Activated CD8-positive, alpha-beta T cell treated with anti-CD3 and anti-CD28 coated beads, Interleukin-2, amount 10 ng/mL, durations not matched to agents 7 days and 5 days (primary cell): ENCODE results near the gene CACNB3. TPM values are rescaled to one million over a fixed set of nuclear protein-coding genes. Genes with fewer than 3 reads are reported as not detected.

Experiments
- ATAC-seq: fragments of 150-1000 bp; cut with Tn5 transposase; one replicate; pipeline ENCODE4 v1.10.0; 2021; ENCODE audit warnings: moderate library complexity
- CTCF ChIA-PET: fragments of 350-600 bp; sonication (Branson Sonifier 250); formaldehyde crosslinking; loops from one replicate; lab custom pipeline; 2021; ENCODE audit warnings: antibody characterized with exemption; lab: Charles Lee
- POLR2A ChIA-PET: fragments of 350-600 bp; sonication (Branson Sonifier 250); formaldehyde crosslinking; loops from one replicate; lab custom pipeline; 2021; ENCODE audit warnings: antibody characterized with exemption; lab: Charles Lee
- DNase-seq: peaks from one replicate; pipeline ENCODE4 v3.0.0-alpha.2; 2020
- H3K27ac Mint-ChIP-seq: one replicate; pipeline ENCODE4 v1.8.0; 2021; ENCODE audit warnings: mild to moderate bottlenecking, mixed read lengths
- H3K27me3 Mint-ChIP-seq: one replicate; pipeline ENCODE4 v1.8.0; 2021; ENCODE audit warnings: low read depth, mixed read lengths
- H3K36me3 Mint-ChIP-seq: one replicate; pipeline ENCODE4 v1.8.0; 2021; ENCODE audit warnings: low read depth, mixed read lengths
- H3K4me1 Mint-ChIP-seq: one replicate; pipeline ENCODE4 v1.8.0; 2021; ENCODE audit warnings: low read depth, mixed read lengths
- H3K4me3 Mint-ChIP-seq: one replicate; pipeline ENCODE4 v1.8.0; 2021; ENCODE audit warnings: mild to moderate bottlenecking, mixed read lengths
- H3K9me3 Mint-ChIP-seq: one replicate; pipeline ENCODE4 v1.8.0; 2022; ENCODE audit warnings: mixed read lengths; ENCODE audit not compliant: insufficient read depth
- total RNA-seq, 2 experiments: library from RNA; stranded (reverse); gene quantifications; one replicate each; pipeline ENCODE4 v1.2.3, GENCODE V29; 2021

CACNB3 gene
- total RNA-seq, 2 experiments from 2014 or later = 10.5 to 13.1 TPM

DNA sequence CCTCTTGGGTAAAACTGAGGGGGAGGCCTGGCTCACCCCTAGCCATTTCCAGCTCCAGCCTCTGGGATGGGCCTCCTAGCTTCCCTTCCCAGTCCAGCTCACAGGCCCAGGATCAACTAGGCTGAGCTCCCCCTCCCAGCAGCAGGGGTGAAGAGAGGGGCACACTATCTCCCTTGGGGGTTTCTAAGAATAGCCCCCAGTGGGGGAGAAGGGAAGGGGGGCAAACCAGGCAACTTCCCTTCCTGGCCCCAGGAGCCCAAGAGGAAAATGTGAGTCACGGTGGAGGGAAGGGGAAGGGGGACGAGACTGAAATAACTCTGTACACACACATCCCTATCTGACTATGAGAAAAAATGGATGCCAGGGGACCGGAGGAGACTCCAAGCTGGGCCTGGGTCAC is 38.4 kb upstream of the CACNB3 start:
- H3K4me3 Mint-ChIP-seq = no peak overlapping the region
- no peak for ATAC-seq
- H3K9me3 Mint-ChIP-seq = no peaks in the 10 kb centered on the region
- no peaks in the 10 kb centered on the region for H3K4me1 Mint-ChIP-seq
- ChIA-PET POLR2A (no interaction called here), CTCF (interaction anchor here (0.8 to 2.1 kb wide), 3 partner anchors 15 to 35 kb away, joined by 4 to 9 read pairs (median 4); no protein-coding TSS in a partner anchor)
- H3K27me3 Mint-ChIP-seq = peaks cover 10% of the 10 kb centered on the region
- H3K27ac Mint-ChIP-seq = no peak overlapping the region
- H3K36me3 Mint-ChIP-seq = no peaks in the 10 kb centered on the region
- no peak for DNase-seq

GRCh38 chr12:48780381-48781025 is 37.8 kb upstream of the CACNB3 start:
- Mint-ChIP-seq H3K4me3 (no peak overlapping the region), H3K27me3 (peaks cover 14% of the 10 kb centered on the region), H3K4me1 (no peaks in the 10 kb centered on the region), H3K9me3 (no peaks in the 10 kb centered on the region), H3K36me3 (no peaks in the 10 kb centered on the region), H3K27ac (no peak overlapping the region)
- CTCF ChIA-PET = interaction anchor here (0.9 to 2.1 kb wide), 3 partner anchors 15 to 34 kb away, joined by 4 to 9 read pairs (median 4); no protein-coding TSS in a partner anchor
- ATAC-seq = no peak
- DNase-seq = no peak
- POLR2A ChIA-PET = no interaction called here

DNA sequence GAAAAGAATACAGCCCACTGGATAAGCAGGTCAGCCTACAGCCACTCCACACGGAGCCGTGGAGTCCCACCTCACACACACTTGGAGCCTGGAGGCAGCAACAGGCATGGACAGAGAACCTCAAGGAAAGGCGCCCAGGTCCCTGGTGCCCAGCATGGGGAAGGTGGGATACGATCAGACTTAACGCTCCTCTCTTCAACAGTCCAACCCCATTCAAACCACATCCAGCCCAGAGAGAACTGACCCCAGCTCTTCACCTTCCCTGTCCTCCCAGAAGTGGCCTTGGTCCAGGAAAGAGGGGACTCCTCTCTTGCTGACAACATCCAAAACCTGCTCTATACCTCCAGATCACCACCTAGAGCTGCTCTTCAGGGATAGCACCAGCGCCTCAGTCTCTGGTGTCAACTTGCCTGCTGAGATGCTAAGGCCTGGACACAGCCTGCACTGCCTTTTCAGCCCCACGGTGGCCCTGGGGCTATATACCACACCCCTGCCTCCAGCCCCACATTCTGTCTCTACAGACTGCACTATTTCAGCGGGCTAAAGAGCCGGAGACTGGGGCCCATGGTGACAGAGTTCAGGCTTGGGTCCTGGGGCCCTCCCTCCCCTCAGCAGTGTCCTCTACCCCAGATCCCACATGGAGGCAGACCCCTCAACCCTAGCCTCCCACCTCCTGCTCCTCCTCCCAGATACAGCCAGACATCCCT is 36.4 kb upstream of the CACNB3 start:
- Mint-ChIP-seq H3K9me3 (no peaks in the 10 kb centered on the region), H3K27ac (no peak overlapping the region), H3K4me1 (no peaks in the 10 kb centered on the region), H3K36me3 (no peaks in the 10 kb centered on the region), H3K27me3 (peaks cover 22% of the 10 kb centered on the region), H3K4me3 (no peak overlapping the region)
- ATAC-seq (no peak), DNase-seq (no peak)
- POLR2A ChIA-PET = no interaction called here
- CTCF ChIA-PET = no interaction called here

DNA sequence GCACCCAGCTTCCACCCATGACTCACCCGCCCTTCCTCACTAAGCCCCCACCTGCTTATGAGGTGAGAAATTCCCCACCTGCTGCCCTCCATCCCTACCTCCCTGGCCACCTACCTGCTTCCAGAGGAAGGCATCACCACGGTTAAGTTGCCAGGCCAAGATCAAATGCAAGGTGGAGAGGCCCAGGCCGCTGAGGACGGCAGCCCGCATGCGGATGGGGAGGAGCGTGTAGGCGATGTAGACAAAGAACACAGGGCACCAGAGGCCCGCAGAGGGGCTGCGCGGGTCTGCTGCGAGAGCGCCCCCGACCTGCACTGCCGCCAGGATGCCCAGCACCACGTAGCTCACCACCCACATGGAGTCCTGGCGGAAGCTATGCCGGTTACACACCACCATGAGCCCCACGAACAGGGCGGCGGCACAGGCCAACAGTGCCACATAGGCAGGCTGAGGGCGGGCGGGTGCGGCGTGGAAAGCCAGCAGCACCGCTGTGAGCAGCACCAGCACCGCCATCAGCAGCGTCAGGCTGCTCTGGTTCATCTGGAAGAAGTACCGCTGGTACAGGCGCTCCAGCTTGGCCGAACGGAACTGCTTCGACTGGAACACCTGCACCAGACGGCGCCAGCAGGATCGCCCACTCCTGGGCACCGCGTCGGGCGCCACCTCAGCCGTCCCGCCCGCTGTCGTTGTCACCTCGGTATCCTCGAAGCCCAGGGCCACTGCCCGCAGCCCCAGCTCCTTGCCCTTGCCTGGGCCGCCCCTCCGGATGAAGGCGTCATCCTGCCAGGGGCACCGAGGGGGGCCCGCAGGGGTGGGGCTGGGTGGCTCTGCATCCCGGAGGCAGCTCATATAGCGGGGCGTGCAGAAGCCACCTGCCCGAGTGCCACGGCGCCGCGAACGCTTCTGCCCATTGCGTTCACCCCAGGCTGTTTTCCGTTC is 35.6 kb upstream of the CACNB3 start:
- DNase-seq (no peak), ATAC-seq (no peak)
- Mint-ChIP-seq H3K27ac (no peak overlapping the region), H3K4me3 (no peak overlapping the region), H3K27me3 (peaks cover 30% of the 10 kb centered on the region), H3K36me3 (no peaks in the 10 kb centered on the region), H3K4me1 (no peaks in the 10 kb centered on the region), H3K9me3 (no peaks in the 10 kb centered on the region)
- ChIA-PET CTCF (interaction anchor here (0.7 kb wide), 1 partner anchor 12 kb away, joined by 4 read pairs; no protein-coding TSS in a partner anchor), POLR2A (no interaction called here)

DNA sequence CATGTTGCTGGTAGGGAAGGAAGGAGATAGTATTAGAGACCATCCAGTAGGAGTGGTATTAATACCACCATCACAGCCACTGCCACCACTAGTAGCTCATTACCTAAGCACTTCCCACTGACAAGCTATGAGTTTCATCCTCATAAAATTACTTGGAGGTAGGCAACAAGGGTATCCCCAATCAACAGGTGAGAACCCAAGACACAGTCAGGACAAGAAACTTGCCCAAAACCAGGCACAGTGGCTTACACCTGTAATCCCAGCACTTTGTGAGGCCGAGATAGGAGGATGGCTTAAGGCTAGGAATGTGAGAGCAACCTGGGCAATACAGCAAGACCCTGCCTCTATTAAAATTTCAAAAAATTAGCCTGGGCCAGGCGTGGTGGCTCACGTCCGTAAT is 34.9 kb upstream of the CACNB3 start:
- H3K36me3 Mint-ChIP-seq = no peaks in the 10 kb centered on the region
- peaks cover 37% of the 10 kb centered on the region for H3K27me3 Mint-ChIP-seq
- POLR2A ChIA-PET = no interaction called here

GRCh38 chr12:48786591-48787544 is 31.4 kb upstream of the CACNB3 start:
- no peak for DNase-seq
- Mint-ChIP-seq H3K27me3 (peaks cover 49% of the 10 kb centered on the region), H3K4me1 (peaks cover 4% of the 10 kb centered on the region), H3K36me3 (no peaks in the 10 kb centered on the region), H3K27ac (no peak overlapping the region), H3K9me3 (no peaks in the 10 kb centered on the region), H3K4me3 (no peak overlapping the region)
- POLR2A ChIA-PET = interaction anchor here (0.8 kb wide), 1 partner anchor 37 kb away, joined by 3 read pairs; no protein-coding TSS in a partner anchor
- ATAC-seq = no peak
- CTCF ChIA-PET = interaction anchor here (0.8 to 1.0 kb wide), 2 partner anchors 8 to 28 kb away, joined by 3 to 4 read pairs; no protein-coding TSS in a partner anchor

More for the DNA sequence above, 34.9 kb upstream of the CACNB3 start:
- ATAC-seq (no peak), DNase-seq (no peak)
- Mint-ChIP-seq H3K4me3 (no peak overlapping the region), H3K27ac (no peak overlapping the region), H3K4me1 (no peaks in the 10 kb centered on the region), H3K9me3 (no peaks in the 10 kb centered on the region)
- CTCF ChIA-PET = interaction anchor here (0.7 kb wide), 1 partner anchor 11 kb away, joined by 4 read pairs; no protein-coding TSS in a partner anchor

- ChIA-PET POLR2A (no interaction called here), CTCF (no interaction called here)
- Mint-ChIP-seq H3K36me3 (no peaks in the 10 kb centered on the region), H3K27me3 (peaks cover 47% of the 10 kb centered on the region), H3K4me1 (peaks cover 4% of the 10 kb centered on the region), H3K27ac (no peak overlapping the region), H3K4me3 (no peak overlapping the region), H3K9me3 (no peaks in the 10 kb centered on the region)
- ATAC-seq = peak; percentile 25
- no peak for DNase-seq
Observed at GRCh38 chr12:48787791-48788523, 30.3 kb upstream of the CACNB3 start.

GRCh38 chr12:48788524-48788853 is 29.8 kb upstream of the CACNB3 start:
- DNase-seq (no peak), ATAC-seq (peak; percentile 28)
- Mint-ChIP-seq H3K9me3 (no peaks in the 10 kb centered on the region), H3K36me3 (no peaks in the 10 kb centered on the region), H3K4me1 (peaks cover 4% of the 10 kb centered on the region), H3K4me3 (no peak overlapping the region), H3K27me3 (peaks cover 50% of the 10 kb centered on the region), H3K27ac (no peak overlapping the region)
- POLR2A ChIA-PET = no interaction called here
- CTCF ChIA-PET = interaction anchor here (0.7 to 11.5 kb wide), 2 partner anchors 36 to 43 kb away, joined by 3 to 267 read pairs; no protein-coding TSS in a partner anchor

DNA sequence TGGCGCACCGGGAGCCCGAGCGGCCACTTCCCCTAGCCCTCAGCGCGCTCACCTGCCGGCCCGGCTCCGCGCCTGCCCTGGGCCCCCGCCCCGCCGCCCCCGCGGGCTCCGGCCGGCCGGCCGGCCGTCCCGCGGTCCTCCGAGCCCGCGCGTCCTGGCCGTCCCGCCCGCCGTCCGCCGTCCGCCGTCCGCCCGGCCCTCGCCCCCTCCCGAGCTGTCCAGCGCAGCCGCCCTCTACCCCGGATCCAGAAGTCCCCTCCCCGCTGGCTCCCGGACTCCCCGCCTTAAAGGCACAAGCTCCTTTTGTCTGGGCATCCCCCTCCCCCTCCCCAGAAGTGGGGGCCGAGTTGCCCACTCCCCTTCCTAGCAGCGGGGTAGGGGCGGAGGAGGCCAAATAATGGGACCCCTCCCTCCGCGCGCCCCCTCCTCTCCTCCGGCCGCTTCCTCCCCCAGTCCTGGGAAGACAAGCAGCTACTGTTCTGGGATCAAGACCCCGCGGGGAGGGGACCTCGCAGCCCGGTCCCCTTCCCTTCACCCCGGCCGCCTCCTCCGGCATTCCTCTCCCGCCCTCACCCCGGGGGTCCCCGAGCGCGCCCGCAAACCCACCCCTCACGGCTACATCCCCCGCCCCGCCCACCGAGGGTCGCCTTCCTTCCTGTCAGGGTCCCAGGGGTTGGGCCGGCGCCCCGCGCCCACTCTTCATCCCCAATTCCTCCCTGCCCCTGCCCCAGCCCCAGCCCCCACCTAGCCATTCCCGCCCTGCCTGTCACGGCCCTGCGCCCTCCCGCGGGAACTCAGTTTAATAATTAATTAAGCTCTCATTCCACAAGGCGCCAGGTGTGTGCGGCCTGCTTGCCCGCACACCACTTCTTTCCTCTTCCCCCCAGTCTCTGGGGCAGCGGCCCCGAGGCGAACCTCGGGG is 29.2 kb upstream of the CACNB3 start, which contains the start of gene ADCY6:
Gene ADCY6, minus strand, starts transcription at position 236 of the 922 bp plus-strand sequence. CDS start 5,655 bp downstream, outside the sequence.
- Mint-ChIP-seq H3K9me3 (no peaks in the 10 kb centered on the region), H3K27me3 (peaks cover 52% of the 10 kb centered on the region), H3K4me3 (no peak within 1 kb of the TSS), H3K4me1 (peaks cover 4% of the 10 kb centered on the region), H3K36me3 (no peaks in the 10 kb centered on the region), H3K27ac (no peak within 1 kb of the TSS)
- CTCF ChIA-PET = interaction anchor here (0.7 to 11.5 kb wide), 3 partner anchors 27 to 44 kb away, joined by 3 to 267 read pairs (median 4); no protein-coding TSS in a partner anchor
- ATAC-seq = peak; percentile 32
- no peak for DNase-seq
- POLR2A ChIA-PET = no interaction called here
